GM18520 (cell line): ENCODE measurements around the gene RHBDF1.

Experiments used
- ATAC-seq: cut with Tn5 transposase; IDR thresholded peaks from one replicate; pipeline ENCODE4 v1.9.1; 2021; ENCODE audit not compliant: unreplicated experiment

RHBDF1 gene

GRCh38 chr16:92431-93339 lies 20.3 kb upstream of the RHBDF1 start:
- no peak for ATAC-seq

- ATAC-seq, result no peak
Observed at GRCh38 chr16:91484-91883, 19.1 kb upstream of the RHBDF1 start.

GRCh38 chr16:89391-90302 lies 17.2 kb upstream of the RHBDF1 start:
- ATAC-seq, result no peak

- no peak for ATAC-seq
Observed at GRCh38 chr16:88613-89012, 16.2 kb upstream of the RHBDF1 start.

- no peak for ATAC-seq
Observed at GRCh38 chr16:86483-86952, 14.1 kb upstream of the RHBDF1 start.

GRCh38 chr16:85865-86264 lies 13.4 kb upstream of the RHBDF1 start:
- no peak for ATAC-seq

- no peak for ATAC-seq
Observed at GRCh38 chr16:85407-85782, 13.0 kb upstream of the RHBDF1 start.

- peak; percentile 54 for ATAC-seq
Observed at GRCh38 chr16:84718-85406, 12.4 kb upstream of the RHBDF1 start.

GRCh38 chr16:83781-84615 lies 11.6 kb upstream of the RHBDF1 start:
- ATAC-seq, result no peak

GRCh38 chr16:83060-83603 lies 10.7 kb upstream of the RHBDF1 start:
- no peak for ATAC-seq

- ATAC-seq, result no peak
Observed at GRCh38 chr16:79151-80054, 7.0 kb upstream of the RHBDF1 start.

GRCh38 chr16:78444-79150 lies 6.2 kb upstream of the RHBDF1 start:
- peak; percentile 23 for ATAC-seq

GRCh38 chr16:77807-78443 lies 5.5 kb upstream of the RHBDF1 start, which contains the start of gene MPG:
Gene MPG, plus strand, starts transcription at chr16:78225. Its CDS starts 85 bp downstream, at chr16:78310.
- peak; percentile 52 for ATAC-seq

- peak; percentile 8 for ATAC-seq
Observed at GRCh38 chr16:77273-77806, 4.9 kb upstream of the RHBDF1 start.

- ATAC-seq, result no peak
Observed at GRCh38 chr16:76535-77272, 4.3 kb upstream of the RHBDF1 start.

- no peak for ATAC-seq
Observed at GRCh38 chr16:75580-76501, 3.4 kb upstream of the RHBDF1 start.
